ENCODE measurements around the gene TLL1.

TLL1 gene

GRCh38 chr4:165928601-165929000 lies 55.6 kb downstream of the TLL1 start:
- no peak for TF ChIP-seq CTCF (IDR thresholded peaks at IDR 0.05; ENCODE audit: extremely low read depth, insufficient read depth, missing control alignments)
- in situ Hi-C loops (cut with MboI; ENCODE audit: low pct_unique_long_range_greater_than_20kb, low sequenced_read_pairs, unreplicated experiment): no loop called here
- DNase-seq (ENCODE audit: low spot score): no peak

- DNase-seq (ENCODE audit: low spot score): no peak
- in situ Hi-C loops (cut with MboI; ENCODE audit: low pct_unique_long_range_greater_than_20kb, low sequenced_read_pairs, unreplicated experiment): no loop called here
- TF ChIP-seq CTCF (IDR thresholded peaks at IDR 0.05; ENCODE audit: extremely low read depth, insufficient read depth, missing control alignments): no peak
Observed at GRCh38 chr4:165929662-165930061, 56.6 kb downstream of the TLL1 start.

GRCh38 chr4:165931741-165932140 lies 58.7 kb downstream of the TLL1 start:
- no peak for TF ChIP-seq CTCF (IDR thresholded peaks at IDR 0.05; ENCODE audit: extremely low read depth, insufficient read depth, missing control alignments)
- DNase-seq (ENCODE audit: low spot score): no peak
- in situ Hi-C loops (cut with MboI; ENCODE audit: low pct_unique_long_range_greater_than_20kb, low sequenced_read_pairs, unreplicated experiment): no loop called here

- in situ Hi-C loops (cut with MboI; ENCODE audit: low pct_unique_long_range_greater_than_20kb, low sequenced_read_pairs, unreplicated experiment): no loop called here
- DNase-seq (ENCODE audit: low spot score): no peak
- TF ChIP-seq CTCF (IDR thresholded peaks at IDR 0.05; ENCODE audit: extremely low read depth, insufficient read depth, missing control alignments): no peak
Observed at GRCh38 chr4:165944900-165945299, 71.9 kb downstream of the TLL1 start.

- no peak for TF ChIP-seq CTCF (IDR thresholded peaks at IDR 0.05; ENCODE audit: extremely low read depth, insufficient read depth, missing control alignments)
- in situ Hi-C loops (cut with MboI; ENCODE audit: low pct_unique_long_range_greater_than_20kb, low sequenced_read_pairs, unreplicated experiment): no loop called here
- no peak for DNase-seq (ENCODE audit: low spot score)
Observed at GRCh38 chr4:165945991-165946390, 73.0 kb downstream of the TLL1 start.

- no peak for TF ChIP-seq CTCF (IDR thresholded peaks at IDR 0.05; ENCODE audit: extremely low read depth, insufficient read depth, missing control alignments)
- in situ Hi-C loops (cut with MboI; ENCODE audit: low pct_unique_long_range_greater_than_20kb, low sequenced_read_pairs, unreplicated experiment): no loop called here
- DNase-seq (ENCODE audit: low spot score): no peak
Observed at GRCh38 chr4:165947019-165947418, 74.0 kb downstream of the TLL1 start.

- no peak for TF ChIP-seq CTCF (IDR thresholded peaks at IDR 0.05; ENCODE audit: extremely low read depth, insufficient read depth, missing control alignments)
- no peak for DNase-seq (ENCODE audit: low spot score)
- in situ Hi-C loops (cut with MboI; ENCODE audit: low pct_unique_long_range_greater_than_20kb, low sequenced_read_pairs, unreplicated experiment): no loop called here
Observed at GRCh38 chr4:165953181-165953580, 80.1 kb downstream of the TLL1 start.
